IPS-NIHi7 (cell line): ENCODE data around the gene PHF11.
"Not testable (repeated sequence)": the region's sequence is repeated elsewhere in the genome, so short reads cannot be mapped to it uniquely, and the experiment has no call there.

Source experiments
- DNase-seq: peaks from one replicate; pipeline ENCODE4 v3.0.0; 2012; ENCODE audit warnings: mixed read lengths; ENCODE audit errors: extremely low spot score

PHF11 gene

GRCh38 chr13:49495783-49496762, at the start of gene PHF11:
PHF11 (plus strand) TSS chr13:49495953; CDS start chr13:49496002, 49 bp downstream.
- peak; percentile 82 for DNase-seq

- DNase-seq = no peak
Measured at GRCh38 chr13:49446473-49446872, 49.3 kb upstream of the PHF11 start.

GRCh38 chr13:49448753-49449152, 47.0 kb upstream of the PHF11 start:
- no peak for DNase-seq

GRCh38 chr13:49450105-49450819, 45.5 kb upstream of the PHF11 start:
- DNase-seq = no peak

GRCh38 chr13:49452725-49453457, 42.9 kb upstream of the PHF11 start:
- no peak for DNase-seq

- no peak for DNase-seq
Measured at GRCh38 chr13:49453465-49453864, 42.3 kb upstream of the PHF11 start.

- no peak for DNase-seq
Measured at GRCh38 chr13:49454388-49455006, 41.3 kb upstream of the PHF11 start.

GRCh38 chr13:49455007-49455398, 40.8 kb upstream of the PHF11 start:
- DNase-seq = no peak

- no peak for DNase-seq
Measured at GRCh38 chr13:49456156-49456555, 39.6 kb upstream of the PHF11 start.

- no peak for DNase-seq
Measured at GRCh38 chr13:49457221-49457620, 38.5 kb upstream of the PHF11 start.

GRCh38 chr13:49459580-49459979, 36.2 kb upstream of the PHF11 start:
- no peak for DNase-seq

- no peak for DNase-seq
Measured at GRCh38 chr13:49464085-49464484, 31.7 kb upstream of the PHF11 start.

- DNase-seq = no peak
Measured at GRCh38 chr13:49464621-49465325, 31.0 kb upstream of the PHF11 start.

GRCh38 chr13:49466292-49466838, 29.4 kb upstream of the PHF11 start:
- DNase-seq = no peak

GRCh38 chr13:49472186-49472585, 23.6 kb upstream of the PHF11 start:
- no peak for DNase-seq

- DNase-seq = no peak
Measured at GRCh38 chr13:49476529-49476928, 19.2 kb upstream of the PHF11 start.

- DNase-seq = no peak
Measured at GRCh38 chr13:49481788-49482187, 14.0 kb upstream of the PHF11 start.

- no peak for DNase-seq
Measured at GRCh38 chr13:49488563-49488962, 7.2 kb upstream of the PHF11 start.

- no peak for DNase-seq
Measured at GRCh38 chr13:49494645-49495044, 1.1 kb upstream of the PHF11 start.

GRCh38 chr13:49496837-49497236, 1.1 kb downstream of the PHF11 start:
- DNase-seq = not testable (repeated sequence)

GRCh38 chr13:49497272-49497671, 1.5 kb downstream of the PHF11 start:
- no peak for DNase-seq
